ENCODE data around the gene AMY1A. TPM values are rescaled to one million over a fixed set of nuclear protein-coding genes. Genes with fewer than 3 reads are reported as not detected.

Gene AMY1A
- not detected in 2 replicates for total RNA-seq

DNA sequence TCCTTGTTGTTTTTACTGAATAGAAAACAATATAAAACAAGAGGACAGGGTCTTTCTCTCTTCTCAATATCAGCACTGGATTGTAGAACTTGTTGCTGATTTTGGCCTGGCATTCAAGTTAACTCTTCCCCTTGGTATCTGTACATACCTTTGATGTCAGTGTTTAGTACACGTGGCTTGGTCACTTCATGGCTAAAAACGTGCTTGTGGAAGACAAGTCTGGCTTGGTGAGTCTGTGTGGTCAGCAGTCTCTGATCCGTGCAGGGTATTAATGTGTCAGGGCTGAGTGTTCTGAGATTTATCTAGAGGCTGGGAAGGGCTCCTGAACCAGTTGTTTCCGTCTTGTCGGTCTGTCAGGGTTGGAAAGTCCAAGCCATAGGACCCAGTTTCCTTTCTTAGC lies at the start of gene AMY1A:
Gene AMY1A, plus strand, starts transcription at position 301 of the 400 bp plus-strand sequence. CDS start 571 bp downstream, outside the sequence.

DNA sequence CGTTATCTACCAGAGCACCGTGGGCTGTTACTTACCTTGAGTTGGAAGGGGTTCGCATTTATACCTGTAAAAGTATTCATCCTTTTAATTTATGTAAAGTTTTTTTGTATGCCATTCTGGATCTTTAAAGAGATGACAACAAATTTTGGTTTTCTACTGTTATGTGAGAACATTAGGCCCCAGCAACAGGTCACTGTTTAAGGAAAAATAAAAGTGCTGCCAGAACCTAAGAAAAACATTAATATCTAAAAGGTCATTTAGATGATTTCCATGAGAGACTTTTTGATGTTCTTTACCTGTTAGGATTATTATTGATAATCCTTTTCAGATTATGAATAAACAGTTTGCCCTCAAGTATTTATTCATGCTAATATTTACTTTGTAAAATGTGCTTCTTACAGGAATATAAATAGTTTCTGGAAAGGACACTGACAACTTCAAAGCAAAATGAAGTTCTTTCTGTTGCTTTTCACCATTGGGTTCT lies 38.5 kb upstream of the AMY1A start, which contains the start of gene AMY2A:
Gene AMY2A, plus strand, starts transcription at position 434 of the 484 bp plus-strand sequence. Its CDS starts 14 bp downstream, at position 448.

DNA sequence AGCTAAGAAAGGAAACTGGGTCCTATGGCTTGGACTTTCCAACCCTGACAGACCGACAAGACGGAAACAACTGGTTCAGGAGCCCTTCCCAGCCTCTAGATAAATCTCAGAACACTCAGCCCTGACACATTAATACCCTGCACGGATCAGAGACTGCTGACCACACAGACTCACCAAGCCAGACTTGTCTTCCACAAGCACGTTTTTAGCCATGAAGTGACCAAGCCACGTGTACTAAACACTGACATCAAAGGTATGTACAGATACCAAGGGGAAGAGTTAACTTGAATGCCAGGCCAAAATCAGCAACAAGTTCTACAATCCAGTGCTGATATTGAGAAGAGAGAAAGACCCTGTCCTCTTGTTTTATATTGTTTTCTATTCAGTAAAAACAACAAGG lies 40.5 kb downstream of the AMY1A start, which contains the start of gene AMY1B:
Gene AMY1B, minus strand, starts transcription at position 101 of the 400 bp plus-strand sequence. CDS start 571 bp downstream, outside the sequence.

Small RNA genes within 50 kb of the gene (small RNA-seq; reads per million reads assigned to genes)
- not detected for gene AC105272.1

Other genes with a start within 250 kb of the AMY1A start
- 21.0 and 22.3 TPM in 2 replicates for gene RNPC3, start 130.1 kb upstream of the AMY1A start, total RNA-seq
- 1.6 and 2.9 TPM in 2 replicates for gene AMY2B, start 84.2 kb upstream of the AMY1A start, total RNA-seq
- gene AMY2A, start 38.3 kb upstream of the AMY1A start, total RNA-seq, result not detected in 2 replicates
- gene AMY1B, start 40.5 kb downstream of the AMY1A start, total RNA-seq, result not detected in 2 replicates
- gene AMY1C, start 94.1 kb downstream of the AMY1A start, total RNA-seq, result not detected in 2 replicates